Colonic mucosa (tissue), 4 donors: ENCODE data around the gene SMIM38. TPM values are rescaled to one million over a fixed set of nuclear protein-coding genes. Genes with fewer than 3 reads are reported as not detected.

Experiments
- DNase-seq: peaks from one replicate; pipeline ENCODE4 v3.0.0-alpha.2; 2020
- H3K27ac ChIP-seq: fragments of 200-600 bp; one replicate; pipeline ENCODE4 v1.8.0; 2021
- H3K27me3 ChIP-seq: fragments of 200-600 bp; one replicate; pipeline ENCODE4 v1.8.0; 2021
- H3K36me3 ChIP-seq: fragments of 200-600 bp; one replicate; pipeline ENCODE4 v1.8.0; 2021
- H3K4me1 ChIP-seq: fragments of 200-600 bp; one replicate; pipeline ENCODE4 v1.8.0; 2021; ENCODE audit warnings: mild to moderate bottlenecking
- H3K4me3 ChIP-seq: fragments of 200-600 bp; one replicate; pipeline ENCODE4 v1.8.0; 2021
- H3K9ac ChIP-seq, 2 donors: one replicate each; pipeline ENCODE4 v1.7.0; 2013; ENCODE audit warnings: control low read depth in 2 of 2, low read depth in 2 of 2, low read length in 2 of 2
- H3K9me3 ChIP-seq: fragments of 200-600 bp; one replicate; pipeline ENCODE4 v1.8.0; 2021
- intact Hi-C: fragments of 100-400 bp; cut with DNase I; formaldehyde crosslinking; loops from one replicate; pipeline ENCODE4 v1.14.1; 2022
- total RNA-seq, 2 donors: library from RNA; stranded (reverse); fragmentation: NEBNext Ultra II Directional in 1 of 2; extraction: Animal tissue kit (Norgen Biotek cat#: 25700) in 1 of 2; gene quantifications; one replicate each; pipeline ENCODE4 v1.2.1, GENCODE V29; 2021
- TF ChIP-seq, protein P1 (sequence below): fragments of 200-600 bp; IDR thresholded peaks from one replicate; pipeline ENCODE4 v1.8.0; 2022; ENCODE audit warnings: antibody characterized with exemption, mild to moderate bottlenecking
- donor health status: healthy.
- donor health status: DM: no; HTN: no; CAD: no.
- donor health status: DM: no; HTN: no; CAD: no.

The SMIM38 gene
- total RNA-seq, 2 donors from 2014 or later, result 0.10 TPM; not detected in 1

DNA sequence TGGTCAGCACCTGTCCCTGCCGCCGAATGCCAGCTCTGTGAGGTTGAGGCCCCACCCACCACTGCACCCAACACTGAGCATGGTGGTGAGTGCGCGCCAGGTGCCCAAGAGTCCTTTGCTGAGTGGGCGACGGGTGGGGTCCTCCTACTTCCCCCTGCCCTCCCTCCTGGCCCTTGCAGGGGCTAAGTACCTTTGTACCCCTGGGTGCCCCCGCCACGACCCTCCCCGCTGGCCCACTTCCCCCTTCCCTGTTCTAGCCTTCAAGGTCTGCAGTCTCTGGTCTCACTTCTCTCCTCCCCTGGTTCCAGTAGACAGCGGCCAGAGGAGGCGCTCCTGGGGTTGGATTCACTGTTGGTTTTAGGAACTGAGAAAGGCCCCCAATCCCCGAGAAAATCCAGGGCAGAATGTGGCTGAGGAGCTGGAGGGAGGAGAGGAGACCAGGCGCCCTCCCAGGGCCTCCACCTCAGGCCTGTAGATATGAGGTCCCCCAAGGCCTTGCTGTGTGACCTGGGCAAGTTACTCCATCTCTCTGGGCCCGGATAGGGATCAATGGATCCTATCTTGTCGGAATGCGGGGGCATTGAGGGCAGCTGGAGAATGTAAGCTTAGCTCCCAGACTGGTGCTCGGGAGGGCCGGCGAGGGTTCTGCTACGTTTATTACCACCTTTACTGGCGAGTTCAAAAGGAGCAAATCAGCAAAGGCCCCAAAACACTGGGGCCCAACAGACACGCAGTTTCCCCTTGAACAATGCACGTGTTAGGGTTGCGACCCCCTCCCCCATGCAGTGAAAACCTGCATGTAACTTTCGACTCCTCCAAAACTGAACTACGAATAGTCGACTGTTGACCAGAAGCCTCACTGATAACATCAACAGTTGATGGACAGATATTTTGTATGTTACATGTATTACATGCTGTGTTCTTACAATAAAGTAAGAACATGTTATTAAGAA lies 31.9 kb upstream of the SMIM38 start:
- H3K4me3 ChIP-seq, result no peak overlapping the region

DNA sequence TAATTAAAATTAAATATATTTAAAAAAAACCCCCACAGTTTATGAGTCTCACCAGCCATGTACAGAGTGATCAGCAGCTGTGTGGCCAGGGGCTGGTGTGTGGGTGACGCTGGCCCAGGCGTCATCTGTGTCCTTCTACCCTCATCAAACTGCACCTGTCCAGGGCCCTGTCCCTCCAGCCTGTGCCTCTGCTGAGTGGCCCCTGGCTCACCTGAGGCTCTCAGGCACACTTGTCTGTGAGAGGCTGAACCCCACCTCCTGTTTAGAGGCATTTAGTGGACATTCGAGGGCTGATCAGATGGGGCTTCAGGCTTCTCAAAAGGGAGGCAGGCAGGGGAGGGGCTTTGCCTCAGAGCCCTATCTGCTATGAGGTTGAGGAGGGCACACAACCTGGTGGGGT lies 29.9 kb upstream of the SMIM38 start:
- H3K9ac ChIP-seq, result no peak overlapping the region
- intact Hi-C loops, result no loop called here
- peaks cover 9% of the 10 kb centered on the region for H3K4me1 ChIP-seq
- no peaks in the 10 kb centered on the region for H3K27me3 ChIP-seq
- TF ChIP-seq, protein P1, sequence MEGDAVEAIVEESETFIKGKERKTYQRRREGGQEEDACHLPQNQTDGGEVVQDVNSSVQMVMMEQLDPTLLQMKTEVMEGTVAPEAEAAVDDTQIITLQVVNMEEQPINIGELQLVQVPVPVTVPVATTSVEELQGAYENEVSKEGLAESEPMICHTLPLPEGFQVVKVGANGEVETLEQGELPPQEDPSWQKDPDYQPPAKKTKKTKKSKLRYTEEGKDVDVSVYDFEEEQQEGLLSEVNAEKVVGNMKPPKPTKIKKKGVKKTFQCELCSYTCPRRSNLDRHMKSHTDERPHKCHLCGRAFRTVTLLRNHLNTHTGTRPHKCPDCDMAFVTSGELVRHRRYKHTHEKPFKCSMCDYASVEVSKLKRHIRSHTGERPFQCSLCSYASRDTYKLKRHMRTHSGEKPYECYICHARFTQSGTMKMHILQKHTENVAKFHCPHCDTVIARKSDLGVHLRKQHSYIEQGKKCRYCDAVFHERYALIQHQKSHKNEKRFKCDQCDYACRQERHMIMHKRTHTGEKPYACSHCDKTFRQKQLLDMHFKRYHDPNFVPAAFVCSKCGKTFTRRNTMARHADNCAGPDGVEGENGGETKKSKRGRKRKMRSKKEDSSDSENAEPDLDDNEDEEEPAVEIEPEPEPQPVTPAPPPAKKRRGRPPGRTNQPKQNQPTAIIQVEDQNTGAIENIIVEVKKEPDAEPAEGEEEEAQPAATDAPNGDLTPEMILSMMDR, result no peak
- no peaks in the 10 kb centered on the region for H3K9me3 ChIP-seq
- no peaks in the 10 kb centered on the region for H3K36me3 ChIP-seq
- H3K27ac ChIP-seq, result no peak overlapping the region
- no peak overlapping the region for H3K4me3 ChIP-seq
- DNase-seq, result no peak

More for the DNA sequence above, 31.9 kb upstream of the SMIM38 start:
- no peak for DNase-seq
- H3K9ac ChIP-seq, result no peak overlapping the region
- no peak overlapping the region for H3K27ac ChIP-seq
- intact Hi-C loops, result no loop called here
- TF ChIP-seq, protein P1, result no peak
- H3K4me1 ChIP-seq, result peaks cover 9% of the 10 kb centered on the region
- H3K36me3 ChIP-seq, result no peaks in the 10 kb centered on the region
- no peaks in the 10 kb centered on the region for H3K9me3 ChIP-seq
- no peaks in the 10 kb centered on the region for H3K27me3 ChIP-seq

DNA sequence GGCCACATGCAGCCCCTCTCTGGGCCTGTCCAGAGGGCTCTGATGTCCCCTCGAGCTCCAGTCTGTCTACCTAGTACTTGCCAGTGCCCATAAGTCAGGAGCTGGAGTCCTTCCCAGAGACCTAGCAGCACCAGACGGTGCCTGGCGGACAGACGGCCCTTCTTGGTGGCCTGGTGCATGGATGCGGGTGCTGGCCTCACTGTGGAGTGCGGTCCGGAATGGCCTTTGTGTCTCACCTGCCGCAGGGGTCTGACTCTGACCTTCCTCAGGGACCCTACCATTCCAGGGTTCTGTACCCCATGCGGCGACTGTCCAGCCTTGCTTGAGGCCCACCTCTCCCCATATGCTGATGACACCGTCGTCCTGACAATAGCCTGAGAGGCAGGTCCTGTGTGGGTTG lies 29.4 kb upstream of the SMIM38 start:
- no peak for DNase-seq
- no peak overlapping the region for H3K27ac ChIP-seq
- TF ChIP-seq, protein P1, result no peak

DNA sequence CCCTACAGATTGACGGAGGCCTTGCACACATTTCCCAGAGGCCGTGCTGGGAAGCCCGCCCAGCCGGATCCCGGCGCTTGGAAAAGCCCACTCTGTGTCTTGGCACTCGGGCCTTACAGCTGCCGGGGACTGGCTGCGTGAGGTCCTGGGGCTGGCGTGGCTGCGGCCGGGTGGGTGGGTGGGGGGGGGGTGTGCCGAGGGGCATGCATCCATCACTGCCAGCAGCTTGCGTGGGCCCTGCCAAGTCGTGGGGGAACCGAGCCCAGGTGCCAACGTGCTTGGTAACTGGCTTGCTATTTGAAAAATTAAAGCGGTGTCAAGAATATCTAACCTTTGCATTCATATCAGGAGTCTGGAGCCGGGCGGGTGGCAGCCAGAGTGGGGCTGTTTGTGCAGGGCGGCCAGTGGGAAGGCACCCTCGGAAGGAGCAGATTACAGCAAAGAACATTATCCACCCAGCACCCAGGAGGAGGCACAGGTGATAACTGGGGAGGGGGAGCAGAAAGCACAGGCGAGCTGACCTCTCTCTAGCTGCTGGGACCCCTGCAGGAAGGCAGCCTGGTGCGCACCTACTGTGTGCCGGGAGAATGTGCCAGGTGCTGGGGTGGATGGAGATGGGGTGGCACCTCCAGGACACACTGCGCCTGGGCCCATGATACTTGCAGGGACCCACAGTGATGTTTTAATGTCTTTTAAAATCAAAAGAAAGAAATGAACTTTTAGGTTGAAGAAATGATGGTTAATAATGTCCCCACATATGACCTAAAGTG lies 28.5 kb upstream of the SMIM38 start:
- H3K4me1 ChIP-seq, result peaks cover 9% of the 10 kb centered on the region
- intact Hi-C loops, result no loop called here
- no peaks in the 10 kb centered on the region for H3K9me3 ChIP-seq
- no peak overlapping the region for H3K4me3 ChIP-seq
- no peak for DNase-seq
- H3K27ac ChIP-seq, result no peak overlapping the region
- TF ChIP-seq, protein P1, result no peak
- H3K27me3 ChIP-seq, result no peaks in the 10 kb centered on the region
- H3K9ac ChIP-seq, result no peak overlapping the region
- no peaks in the 10 kb centered on the region for H3K36me3 ChIP-seq

More for the DNA sequence above, 29.4 kb upstream of the SMIM38 start:
- no peak overlapping the region for H3K4me3 ChIP-seq
- no peak overlapping the region for H3K9ac ChIP-seq
- intact Hi-C loops, result no loop called here
- H3K9me3 ChIP-seq, result no peaks in the 10 kb centered on the region
- no peaks in the 10 kb centered on the region for H3K27me3 ChIP-seq
- H3K36me3 ChIP-seq, result no peaks in the 10 kb centered on the region
- peaks cover 9% of the 10 kb centered on the region for H3K4me1 ChIP-seq

DNA sequence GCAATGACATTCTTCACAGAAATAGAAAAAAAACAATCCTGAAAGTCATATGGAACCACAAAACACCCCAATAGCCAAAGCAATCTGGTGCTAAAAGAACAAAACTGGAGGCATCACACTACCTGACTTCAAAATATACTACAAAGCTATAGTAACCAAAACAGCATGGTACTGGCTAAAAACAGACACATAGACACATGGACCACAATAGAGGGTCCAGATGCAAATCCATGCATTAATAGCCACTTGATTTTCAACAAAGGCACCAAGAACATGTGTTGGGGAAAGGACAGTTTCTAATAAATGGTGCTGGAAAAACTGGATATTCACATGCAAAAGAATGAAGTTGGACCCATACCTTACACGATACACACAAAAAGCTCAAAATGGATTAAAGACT lies 27.9 kb upstream of the SMIM38 start:
- Histone ChIP-seq H3K27ac (no peak overlapping the region), H3K4me1 (peaks cover 5% of the 10 kb centered on the region), H3K9me3 (no peaks in the 10 kb centered on the region), H3K4me3 (no peak overlapping the region), H3K9ac (no peak overlapping the region), H3K27me3 (no peaks in the 10 kb centered on the region), H3K36me3 (no peaks in the 10 kb centered on the region)
- TF ChIP-seq, protein P1, result no peak
- intact Hi-C loops, result no loop called here
- no peak for DNase-seq
